Sigmoid colon (tissue), 7 donors: ENCODE results near the gene CSRP1. TPM values are rescaled to one million over a fixed set of nuclear protein-coding genes. Genes with fewer than 3 reads are reported as not detected.

Experiments
- DNase-seq: peaks from one replicate; pipeline ENCODE4 v3.0.0-alpha.2; 2019
- H3K27ac ChIP-seq, 4 donors: fragments of 200-600 bp; sonication (generic); one replicate each; pipeline ENCODE4 v1.5.1; 2016 to 2019; ENCODE audit warnings: mild to moderate bottlenecking in 1 of 4
- H3K27me3 ChIP-seq, 3 donors: fragments of 200-600 bp; sonication (generic); one replicate each; pipeline ENCODE4 v1.5.1; 2019; ENCODE audit warnings: mild to moderate bottlenecking in 1 of 3
- H3K36me3 ChIP-seq, 4 donors: fragments of 200-600 bp; sonication (generic); one replicate each; pipeline ENCODE4 v1.5.1; 2016 to 2019
- H3K4me1 ChIP-seq, 4 donors: fragments of 200-600 bp; sonication (generic); one replicate each; pipeline ENCODE4 v1.5.1; 2017 to 2019
- H3K4me3 ChIP-seq, 4 donors: fragments of 200-600 bp; sonication (generic); one replicate each; pipeline ENCODE4 v1.5.1; 2017 to 2019; ENCODE audit warnings: mild to moderate bottlenecking in 2 of 4, moderate library complexity in 1 of 4
- H3K9me3 ChIP-seq, 4 donors: fragments of 200-600 bp in 3 of 4; sonication (generic) in 3 of 4; one replicate each; pipeline versions ENCODE4 v1.5.1 to v1.6.1; 2013 to 2019
- EP300 ChIP-seq, 4 donors: sonication (generic); formaldehyde crosslinking; IDR thresholded peaks; one replicate each; pipeline ENCODE4 v1.6.1; 2017; ENCODE audit warnings: antibody characterized with exemption in 4 of 4
- POLR2A ChIP-seq, 2 donors: fragments of 450-650 bp; IDR thresholded peaks; one replicate each; pipeline ENCODE4 v1.6.1; 2016; ENCODE audit warnings: antibody characterized with exemption in 2 of 2, mild to moderate bottlenecking in 2 of 2, moderate library complexity in 2 of 2
- POLR2AphosphoS5 ChIP-seq, 4 donors: sonication (generic); formaldehyde crosslinking; IDR thresholded peaks; one replicate each; pipeline ENCODE4 v1.6.1; 2017; ENCODE audit warnings: antibody characterized with exemption in 4 of 4
- WGBS, 2 donors: extraction: QIAGEN DNeasy Blood & Tissue Kit; methylation state at CpG; one replicate each; pipeline ENCODE4 v1.1.7; 2013; 5-methylcytosine and 5-hydroxymethylcytosine counted together
- intact Hi-C: fragments of 100-400 bp; cut with DNase I; formaldehyde crosslinking; loops from one replicate; pipeline ENCODE4 v1.15.1; 2023
- polyA plus RNA-seq, 3 donors: library from polyadenylated mRNA; stranded (reverse); fragments of 200-250 nt; gene quantifications; one replicate each; pipeline ENCODE4 v1.2.3, GENCODE V29; 2013
- total RNA-seq, 4 donors: library from RNA; depleted of rRNA; stranded (reverse); fragments of >200 nt; gene quantifications; one replicate each; pipeline ENCODE4 v1.1.0, GENCODE V29; 2016
- TF ChIP-seq, protein P1 (sequence below), 4 experiments: fragments of 450-650 bp in 3 of 4; fragments of 200-600 bp in 1 of 4; IDR thresholded peaks; one replicate each; pipeline ENCODE4 v1.5.1; 2016 to 2019; ENCODE audit warnings: antibody characterized with exemption in 4 of 4, mild to moderate bottlenecking in 3 of 4, moderate library complexity in 2 of 4
- donor health status: healthy with polysubstance abuse.
- donor health status: Bipolar disorder and iron deficiency.
- donor health status: healthy.

The CSRP1 gene
- total and polyA plus RNA-seq, 7 donors, result 189 to 8,467 (median 4,737) TPM

DNA sequence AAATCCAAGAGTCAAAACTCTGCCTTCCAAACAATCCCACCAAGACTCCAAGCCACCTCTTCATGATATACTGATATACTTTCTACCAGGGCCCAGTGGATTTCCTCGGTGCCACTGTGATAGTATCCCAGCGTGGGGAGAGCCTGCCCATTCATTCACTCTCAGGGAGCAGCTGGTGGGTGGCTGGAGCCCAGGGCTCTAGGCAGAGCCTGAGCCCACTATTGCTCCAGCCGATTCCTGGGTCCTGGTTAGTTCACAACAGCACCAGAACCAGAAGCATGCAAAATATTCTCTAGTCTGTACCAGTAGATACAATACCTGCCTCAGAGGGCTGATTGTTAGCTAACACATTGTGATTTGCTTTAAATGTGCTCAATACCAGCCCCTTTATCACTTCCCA lies 831 bp downstream of the CSRP1 start:
- intact Hi-C loops, result no loop called here
- peak; percentile 67 for DNase-seq
- peaks cover 0 to 9% (median 4%) of the 10 kb centered on the region in 4 donors for H3K36me3 ChIP-seq
- peaks cover 0 to 63% (median 46%) of the 10 kb centered on the region in 4 donors for H3K4me1 ChIP-seq
- H3K9me3 ChIP-seq, result no peaks in the 10 kb centered on the region
- TF ChIP-seq, protein P1, sequence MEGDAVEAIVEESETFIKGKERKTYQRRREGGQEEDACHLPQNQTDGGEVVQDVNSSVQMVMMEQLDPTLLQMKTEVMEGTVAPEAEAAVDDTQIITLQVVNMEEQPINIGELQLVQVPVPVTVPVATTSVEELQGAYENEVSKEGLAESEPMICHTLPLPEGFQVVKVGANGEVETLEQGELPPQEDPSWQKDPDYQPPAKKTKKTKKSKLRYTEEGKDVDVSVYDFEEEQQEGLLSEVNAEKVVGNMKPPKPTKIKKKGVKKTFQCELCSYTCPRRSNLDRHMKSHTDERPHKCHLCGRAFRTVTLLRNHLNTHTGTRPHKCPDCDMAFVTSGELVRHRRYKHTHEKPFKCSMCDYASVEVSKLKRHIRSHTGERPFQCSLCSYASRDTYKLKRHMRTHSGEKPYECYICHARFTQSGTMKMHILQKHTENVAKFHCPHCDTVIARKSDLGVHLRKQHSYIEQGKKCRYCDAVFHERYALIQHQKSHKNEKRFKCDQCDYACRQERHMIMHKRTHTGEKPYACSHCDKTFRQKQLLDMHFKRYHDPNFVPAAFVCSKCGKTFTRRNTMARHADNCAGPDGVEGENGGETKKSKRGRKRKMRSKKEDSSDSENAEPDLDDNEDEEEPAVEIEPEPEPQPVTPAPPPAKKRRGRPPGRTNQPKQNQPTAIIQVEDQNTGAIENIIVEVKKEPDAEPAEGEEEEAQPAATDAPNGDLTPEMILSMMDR (IDR thresholded peaks at IDR 0.05), result no peak
- TF ChIP-seq POLR2AphosphoS5 (IDR thresholded peaks at IDR 0.05), result peak in 1 of 4 donors; percentile 7
- no peak for TF ChIP-seq EP300 (IDR thresholded peaks at IDR 0.05)
- TF ChIP-seq POLR2A (IDR thresholded peaks at IDR 0.05), result peak in 1 of 2 donors; percentile 19
- H3K27ac ChIP-seq, result peak overlapping the region; percentile 92 to 98 (median 96)
- 40 to 61% methylated on average over 3 of the region's 3 CpGs for WGBS, 2 donors
- peak overlapping the region; percentile 71 to 92 (median 78) for H3K4me3 ChIP-seq
- no peaks in the 10 kb centered on the region for H3K27me3 ChIP-seq

DNA sequence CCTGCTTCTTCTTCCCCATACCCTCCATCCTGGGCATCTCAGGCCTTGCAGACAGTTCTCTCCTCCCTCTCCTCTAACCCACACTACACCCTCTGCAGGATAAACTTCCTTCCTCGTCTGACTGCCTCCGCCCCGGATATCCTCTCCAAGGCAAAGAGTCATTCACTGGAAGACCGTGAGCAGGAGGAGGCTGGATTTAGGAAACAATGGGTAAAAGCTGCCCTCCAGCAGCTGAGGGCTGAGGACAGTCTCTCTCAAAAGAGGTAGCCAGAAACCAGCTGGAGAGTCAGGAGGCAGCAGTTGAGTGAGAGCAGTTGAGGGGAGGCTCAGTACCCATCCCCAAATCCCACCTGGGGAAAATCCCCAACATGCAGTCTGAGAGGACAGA lies 1.4 kb downstream of the CSRP1 start:
- Histone ChIP-seq H3K27ac (peak overlapping the region; percentile 92 to 98 (median 96)), H3K4me3 (peak overlapping the region; percentile 71 to 92 (median 78)), H3K9me3 (no peaks in the 10 kb centered on the region), H3K27me3 (no peaks in the 10 kb centered on the region), H3K36me3 (peaks cover 0 to 9% (median 4%) of the 10 kb centered on the region in 4 donors), H3K4me1 (peaks cover 0 to 69% (median 52%) of the 10 kb centered on the region in 4 donors)
- WGBS, 2 donors, result 6 to 11% methylated on average over 4 of the region's 4 CpGs
- intact Hi-C loops, result no loop called here
- TF ChIP-seq, protein P1 (IDR thresholded peaks at IDR 0.05), result no peak
- TF ChIP-seq EP300 (IDR thresholded peaks at IDR 0.05) (no peak), POLR2AphosphoS5 (IDR thresholded peaks at IDR 0.05) (peak; percentile 37 to 73 (median 66)), POLR2A (IDR thresholded peaks at IDR 0.05) (peak; percentile 22 to 61)
- peak; percentile 78 for DNase-seq

DNA sequence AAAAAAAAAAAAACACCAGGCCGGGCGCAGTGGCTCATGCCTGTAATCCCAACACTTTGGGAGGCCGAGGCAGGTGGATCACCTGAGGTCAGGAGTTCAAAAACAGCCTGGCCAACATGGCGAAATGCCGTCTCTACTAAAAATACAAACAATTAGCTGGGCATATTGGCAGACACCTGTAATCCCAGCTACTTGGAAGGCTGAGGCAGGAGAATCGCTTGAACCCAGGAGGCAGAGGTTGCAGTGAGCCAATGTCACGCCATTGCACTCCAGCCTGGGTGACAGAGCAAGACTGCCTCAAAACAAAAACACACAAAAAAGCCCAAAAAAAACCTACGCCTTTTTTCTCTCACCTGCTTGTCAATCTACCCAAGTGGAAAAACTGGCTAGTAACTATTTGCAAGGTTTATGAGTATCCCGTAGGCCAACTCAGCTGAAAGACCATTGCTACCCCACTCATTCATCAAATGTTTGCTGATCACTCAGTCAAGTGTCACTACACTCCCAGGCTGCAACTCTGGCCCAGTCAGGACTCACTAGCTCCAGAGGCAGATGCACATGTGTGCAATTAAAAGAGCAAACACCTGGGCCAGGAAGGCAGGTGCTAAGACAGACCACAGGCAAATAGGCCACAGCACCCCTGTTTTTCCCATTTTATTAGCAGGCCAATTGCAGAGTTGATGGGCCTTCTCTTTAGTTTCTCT lies 2.0 kb downstream of the CSRP1 start:
- intact Hi-C loops, result no loop called here
- Histone ChIP-seq H3K36me3 (peaks cover 0 to 9% (median 4%) of the 10 kb centered on the region in 4 donors), H3K4me3 (peak overlapping the region; percentile 71 to 92 (median 78)), H3K9me3 (no peaks in the 10 kb centered on the region), H3K4me1 (peaks cover 0 to 69% (median 58%) of the 10 kb centered on the region in 4 donors), H3K27me3 (no peaks in the 10 kb centered on the region), H3K27ac (peak overlapping the region; percentile 92 to 98 (median 96))
- peak in 1 of 2 donors; percentile 22 for TF ChIP-seq POLR2A (IDR thresholded peaks at IDR 0.05)
- TF ChIP-seq, protein P1 (IDR thresholded peaks at IDR 0.05), result no peak
- peak in 2 of 4 donors; percentile 51 to 53 for TF ChIP-seq POLR2AphosphoS5 (IDR thresholded peaks at IDR 0.05)
- no peak for TF ChIP-seq EP300 (IDR thresholded peaks at IDR 0.05)
- peak; percentile 70 for DNase-seq
- WGBS, 2 donors, result 74 to 85% methylated on average over 9 of the region's 9 CpGs

DNA sequence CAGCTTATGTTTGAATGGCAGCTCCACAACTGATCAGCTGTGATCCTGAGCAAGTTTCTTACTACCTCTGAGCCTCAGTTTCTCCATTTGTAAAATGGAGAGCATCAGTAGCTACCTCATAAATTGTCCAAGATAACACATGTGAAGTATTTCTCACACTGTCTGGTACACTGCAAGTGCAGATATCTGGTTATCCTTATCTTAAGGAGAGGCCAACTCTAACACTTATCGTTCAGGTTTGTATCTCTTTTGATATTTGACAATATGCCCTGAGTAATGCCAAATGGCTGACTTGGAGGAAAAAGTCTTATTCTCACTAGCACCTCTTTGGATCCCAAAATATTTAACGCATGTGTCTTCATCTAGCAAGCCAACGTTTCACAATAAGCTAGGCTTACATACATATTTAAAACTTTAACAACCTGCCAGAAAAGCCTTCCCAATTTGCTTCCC lies 2.7 kb downstream of the CSRP1 start:
- intact Hi-C loops, result no loop called here
- no peaks in the 10 kb centered on the region for H3K9me3 ChIP-seq
- WGBS, 2 donors, result 78 to 83% methylated on average over 3 of the region's 3 CpGs
- H3K27ac ChIP-seq, result peak overlapping the region; percentile 92 to 98 (median 96)
- H3K4me3 ChIP-seq, result peak overlapping the region; percentile 71 to 92 (median 78)
- TF ChIP-seq POLR2AphosphoS5 (IDR thresholded peaks at IDR 0.05) (peak in 2 of 4 donors; percentile 37 to 74), EP300 (IDR thresholded peaks at IDR 0.05) (peak in 1 of 4 donors; percentile 24), POLR2A (IDR thresholded peaks at IDR 0.05) (no peak)
- peaks cover 0 to 72% (median 63%) of the 10 kb centered on the region in 4 donors for H3K4me1 ChIP-seq
- H3K27me3 ChIP-seq, result no peaks in the 10 kb centered on the region
- DNase-seq, result peak; percentile 15
- H3K36me3 ChIP-seq, result peaks cover 0 to 11% (median 5%) of the 10 kb centered on the region in 4 donors
